ENCODE measurements around the gene LPXN. TPM values are rescaled to one million over a fixed set of nuclear protein-coding genes. Genes with fewer than 3 reads are reported as not detected.

LPXN gene
- total and polyA plus RNA-seq, 10 of the 15 experiments (the other 5 are each of a cell fraction or from before 2014, with no cell fraction given), result 131 to 349 (median 201) TPM

DNA sequence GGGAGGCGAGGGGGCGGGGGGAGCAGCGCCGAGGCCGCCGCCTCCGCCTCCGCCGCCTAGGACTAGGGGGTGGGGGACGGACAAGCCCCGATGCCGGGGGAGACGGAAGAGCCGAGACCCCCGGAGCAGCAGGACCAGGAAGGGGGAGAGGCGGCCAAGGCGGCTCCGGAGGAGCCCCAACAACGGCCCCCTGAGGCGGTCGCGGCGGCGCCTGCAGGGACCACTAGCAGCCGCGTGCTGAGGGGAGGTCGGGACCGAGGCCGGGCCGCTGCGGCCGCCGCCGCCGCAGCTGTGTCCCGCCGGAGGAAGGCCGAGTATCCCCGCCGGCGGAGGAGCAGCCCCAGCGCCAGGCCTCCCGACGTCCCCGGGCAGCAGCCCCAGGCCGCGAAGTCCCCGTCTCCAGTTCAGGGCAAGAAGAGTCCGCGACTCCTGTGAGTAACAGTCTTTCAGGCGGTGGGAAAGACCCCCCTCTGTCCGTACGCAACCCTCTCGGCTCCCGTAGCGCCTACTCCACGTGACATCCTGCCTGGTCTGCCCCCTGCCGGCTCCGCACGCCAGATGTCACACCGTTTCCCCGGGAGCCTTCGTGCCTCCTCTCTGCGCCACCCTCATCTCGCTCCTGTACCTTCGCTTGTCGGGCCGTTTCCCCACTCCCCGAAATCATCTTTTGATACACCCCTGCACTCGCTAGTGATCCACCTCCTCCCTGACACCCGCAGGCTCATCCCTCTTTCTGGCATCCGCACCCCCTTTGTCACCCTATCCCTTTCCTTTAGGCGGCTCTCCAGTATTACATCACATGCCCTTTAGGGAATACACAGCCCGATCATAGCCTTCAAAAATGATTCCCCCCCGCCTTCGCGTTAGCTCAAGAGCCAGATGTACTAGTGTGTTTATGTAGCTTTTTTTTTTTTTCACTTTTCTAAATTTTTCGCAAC, 3.8 kb upstream of the LPXN start (continued):
- TF ChIP-seq POLR2A (IDR thresholded peaks at IDR 0.05; ENCODE audit: low read depth, low read length) (peak; percentile 79), USF2 (IDR thresholded peaks at IDR 0.05; ENCODE audit: borderline replicate concordance, low read depth, low read length) (peak; percentile 95), HDAC6 (IDR thresholded peaks at IDR 0.05; ENCODE audit: unreplicated experiment) (peak; percentile 54), POLR2AphosphoS5 (IDR thresholded peaks at IDR 0.05; ENCODE audit: low read length) (peak; percentile 98), SMC3 (IDR thresholded peaks at IDR 0.05; ENCODE audit: borderline replicate concordance, low read length) (peak; percentile 52), NFYB (IDR thresholded peaks at IDR 0.05; ENCODE audit: insufficient read depth, low read depth, low read length) (no peak), HDGF (IDR thresholded peaks at IDR 0.05) (peak; percentile 97), ATF7 (IDR thresholded peaks at IDR 0.05; ENCODE audit: low read depth) (peak; percentile 66), ZBTB40 (IDR thresholded peaks at IDR 0.05; ENCODE audit: borderline replicate concordance) (peak; percentile 22; the same call in 1 of the 2 replicates), NFXL1 (IDR thresholded peaks at IDR 0.05; ENCODE audit: borderline replicate concordance) (no peak; the same call in 1 of the 2 replicates), SPI1 (IDR thresholded peaks at IDR 0.05; ENCODE audit: borderline replicate concordance, insufficient read depth, low read depth, low read length) (no peak), PML (IDR thresholded peaks at IDR 0.05; ENCODE audit: low read length) (peak; percentile 93; the same call in 1 of the 2 replicates), JUNB (IDR thresholded peaks at IDR 0.05) (no peak)
- TF ChIP-seq, protein P1, sequence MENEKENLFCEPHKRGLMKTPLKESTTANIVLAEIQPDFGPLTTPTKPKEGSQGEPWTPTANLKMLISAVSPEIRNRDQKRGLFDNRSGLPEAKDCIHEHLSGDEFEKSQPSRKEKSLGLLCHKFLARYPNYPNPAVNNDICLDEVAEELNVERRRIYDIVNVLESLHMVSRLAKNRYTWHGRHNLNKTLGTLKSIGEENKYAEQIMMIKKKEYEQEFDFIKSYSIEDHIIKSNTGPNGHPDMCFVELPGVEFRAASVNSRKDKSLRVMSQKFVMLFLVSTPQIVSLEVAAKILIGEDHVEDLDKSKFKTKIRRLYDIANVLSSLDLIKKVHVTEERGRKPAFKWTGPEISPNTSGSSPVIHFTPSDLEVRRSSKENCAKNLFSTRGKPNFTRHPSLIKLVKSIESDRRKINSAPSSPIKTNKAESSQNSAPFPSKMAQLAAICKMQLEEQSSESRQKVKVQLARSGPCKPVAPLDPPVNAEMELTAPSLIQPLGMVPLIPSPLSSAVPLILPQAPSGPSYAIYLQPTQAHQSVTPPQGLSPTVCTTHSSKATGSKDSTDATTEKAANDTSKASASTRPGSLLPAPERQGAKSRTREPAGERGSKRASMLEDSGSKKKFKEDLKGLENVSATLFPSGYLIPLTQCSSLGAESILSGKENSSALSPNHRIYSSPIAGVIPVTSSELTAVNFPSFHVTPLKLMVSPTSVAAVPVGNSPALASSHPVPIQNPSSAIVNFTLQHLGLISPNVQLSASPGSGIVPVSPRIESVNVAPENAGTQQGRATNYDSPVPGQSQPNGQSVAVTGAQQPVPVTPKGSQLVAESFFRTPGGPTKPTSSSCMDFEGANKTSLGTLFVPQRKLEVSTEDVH (IDR thresholded peaks at IDR 0.05; ENCODE audit: low read depth, partially characterized antibody), result no peak
- TF ChIP-seq, protein P2, sequence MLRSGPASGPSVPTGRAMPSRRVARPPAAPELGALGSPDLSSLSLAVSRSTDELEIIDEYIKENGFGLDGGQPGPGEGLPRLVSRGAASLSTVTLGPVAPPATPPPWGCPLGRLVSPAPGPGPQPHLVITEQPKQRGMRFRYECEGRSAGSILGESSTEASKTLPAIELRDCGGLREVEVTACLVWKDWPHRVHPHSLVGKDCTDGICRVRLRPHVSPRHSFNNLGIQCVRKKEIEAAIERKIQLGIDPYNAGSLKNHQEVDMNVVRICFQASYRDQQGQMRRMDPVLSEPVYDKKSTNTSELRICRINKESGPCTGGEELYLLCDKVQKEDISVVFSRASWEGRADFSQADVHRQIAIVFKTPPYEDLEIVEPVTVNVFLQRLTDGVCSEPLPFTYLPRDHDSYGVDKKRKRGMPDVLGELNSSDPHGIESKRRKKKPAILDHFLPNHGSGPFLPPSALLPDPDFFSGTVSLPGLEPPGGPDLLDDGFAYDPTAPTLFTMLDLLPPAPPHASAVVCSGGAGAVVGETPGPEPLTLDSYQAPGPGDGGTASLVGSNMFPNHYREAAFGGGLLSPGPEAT (IDR thresholded peaks at IDR 0.05; ENCODE audit: low read depth), result peak; percentile 84
- TF ChIP-seq, protein P3, sequence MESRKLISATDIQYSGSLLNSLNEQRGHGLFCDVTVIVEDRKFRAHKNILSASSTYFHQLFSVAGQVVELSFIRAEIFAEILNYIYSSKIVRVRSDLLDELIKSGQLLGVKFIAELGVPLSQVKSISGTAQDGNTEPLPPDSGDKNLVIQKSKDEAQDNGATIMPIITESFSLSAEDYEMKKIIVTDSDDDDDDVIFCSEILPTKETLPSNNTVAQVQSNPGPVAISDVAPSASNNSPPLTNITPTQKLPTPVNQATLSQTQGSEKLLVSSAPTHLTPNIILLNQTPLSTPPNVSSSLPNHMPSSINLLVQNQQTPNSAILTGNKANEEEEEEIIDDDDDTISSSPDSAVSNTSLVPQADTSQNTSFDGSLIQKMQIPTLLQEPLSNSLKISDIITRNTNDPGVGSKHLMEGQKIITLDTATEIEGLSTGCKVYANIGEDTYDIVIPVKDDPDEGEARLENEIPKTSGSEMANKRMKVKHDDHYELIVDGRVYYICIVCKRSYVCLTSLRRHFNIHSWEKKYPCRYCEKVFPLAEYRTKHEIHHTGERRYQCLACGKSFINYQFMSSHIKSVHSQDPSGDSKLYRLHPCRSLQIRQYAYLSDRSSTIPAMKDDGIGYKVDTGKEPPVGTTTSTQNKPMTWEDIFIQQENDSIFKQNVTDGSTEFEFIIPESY (IDR thresholded peaks at IDR 0.05), result no peak

Measured in GM12878 (cell line).